Smooth muscle cell (in vitro differentiated cells): ENCODE data around the gene SLC2A13. TPM values are rescaled to one million over a fixed set of nuclear protein-coding genes. Genes with fewer than 3 reads are reported as not detected.

Source experiments
- DNase-seq: peaks from one replicate; lab custom pipeline; 2025; ENCODE audit not compliant: unreplicated experiment; lab: John Stamatoyannopoulos, UW
- H2AFZ ChIP-seq: fragments of 200-600 bp; sonication (generic); 2 replicates; pipeline ENCODE4 v1.6.0; 2016; ENCODE audit warnings: antibody characterized with exemption, low read depth, mild to moderate bottlenecking
- H3F3A ChIP-seq: fragments of 200-600 bp; sonication (generic); 2 replicates; pipeline ENCODE4 v1.6.0; 2017; ENCODE audit warnings: antibody characterized with exemption, low read depth
- H3K27ac ChIP-seq: fragments of 200-600 bp; sonication (generic); 2 replicates; pipeline ENCODE4 v1.5.1; 2016; ENCODE audit warnings: low read depth, mild to moderate bottlenecking
- H3K27me3 ChIP-seq: fragments of 200-600 bp; sonication (generic); 2 replicates; pipeline ENCODE4 v1.6.1; 2016; ENCODE audit warnings: low read depth, mild to moderate bottlenecking
- H3K36me3 ChIP-seq: fragments of 200-600 bp; sonication (generic); 2 replicates; pipeline ENCODE4 v1.5.1; 2016; ENCODE audit warnings: low read depth
- H3K4me1 ChIP-seq: fragments of 200-600 bp; sonication (generic); 2 replicates; pipeline ENCODE4 v1.5.1; 2016; ENCODE audit warnings: low read depth
- H3K4me2 ChIP-seq: fragments of 200-600 bp; sonication (generic); 2 replicates; pipeline ENCODE4 v1.6.0; 2016; ENCODE audit warnings: mild to moderate bottlenecking
- H3K4me3 ChIP-seq: fragments of 200-600 bp; sonication (generic); 2 replicates; pipeline ENCODE4 v1.5.1; 2016; ENCODE audit warnings: mild to moderate bottlenecking
- H3K79me2 ChIP-seq: fragments of 200-600 bp; sonication (generic); 2 replicates; pipeline ENCODE4 v1.6.0; 2016; ENCODE audit warnings: low read depth, mild to moderate bottlenecking
- H3K9ac ChIP-seq: fragments of 200-600 bp; sonication (generic); 2 replicates; pipeline ENCODE4 v1.6.0; 2016; ENCODE audit warnings: low read depth
- H3K9me3 ChIP-seq: fragments of 200-600 bp; sonication (generic); replicated peaks from 2 replicates; pipeline ENCODE4 v1.5.1; 2016; ENCODE audit warnings: low read depth
- H4K20me1 ChIP-seq: fragments of 200-600 bp; sonication (generic); 2 replicates; pipeline ENCODE4 v1.6.0; 2016; ENCODE audit warnings: low read depth
- CTCF ChIP-seq: fragments of 200-600 bp; sonication (generic); IDR thresholded peaks from 2 replicates; pipeline ENCODE4 v1.5.1; 2017; ENCODE audit warnings: borderline replicate concordance, mild to moderate bottlenecking, antibody characterized with exemption; ENCODE audit not compliant: insufficient read depth, poor library complexity, severe bottlenecking
- WGBS: methylation state at CpG from one replicate; pipeline ENCODE4 v1.1.7; 2016; ENCODE audit warnings: low lambda C conversion rate; 5-methylcytosine and 5-hydroxymethylcytosine counted together
- polyA plus RNA-seq: library from polyadenylated mRNA; unstranded; fragments of >200 nt; fragmentation: Nextera tagmentation; extraction: Ambion mirVana; gene quantifications from 2 replicates; pipeline ENCODE4 v1.2.1, GENCODE V29; 2016
- total RNA-seq: library from RNA; depleted of rRNA; stranded (reverse); fragments of >200 nt; gene quantifications from 2 replicates; pipeline ENCODE4 v1.2.3, GENCODE V29; 2014

The SLC2A13 gene
- total and polyA plus RNA-seq, 2 experiments from 2014 or later = 9.6 to 27.4 TPM

- Histone ChIP-seq H3F3A (no peaks in the 10 kb centered on the region), H3K36me3 (no peaks in the 10 kb centered on the region), H3K9ac (no peak overlapping the region), H4K20me1 (no peaks in the 10 kb centered on the region), H3K27ac (no peak overlapping the region), H3K4me1 (no peaks in the 10 kb centered on the region), H2AFZ (no peak overlapping the region), H3K9me3 (no peaks in the 10 kb centered on the region), H3K27me3 (no peaks in the 10 kb centered on the region), H3K4me2 (no peak overlapping the region), H3K4me3 (no peak overlapping the region), H3K79me2 (no peaks in the 10 kb centered on the region)
- no peak for TF ChIP-seq CTCF
- WGBS = 79% methylated on average over 3 of the region's 3 CpGs
- DNase-seq = no peak
These were observed 219.8 kb downstream of the SLC2A13 start for GRCh38 chr12:39886106-39886505.

GRCh38 chr12:39884616-39885125 is 221.2 kb downstream of the SLC2A13 start:
- H3K79me2 ChIP-seq = no peaks in the 10 kb centered on the region
- no peak for DNase-seq
- no peaks in the 10 kb centered on the region for H3K27me3 ChIP-seq
- no peak overlapping the region for H3K27ac ChIP-seq
- no peaks in the 10 kb centered on the region for H3K36me3 ChIP-seq
- no peaks in the 10 kb centered on the region for H3K4me1 ChIP-seq
- H2AFZ ChIP-seq = no peak overlapping the region
- H3K4me3 ChIP-seq = no peak overlapping the region
- H3K9ac ChIP-seq = no peak overlapping the region
- H3K4me2 ChIP-seq = no peak overlapping the region
- no peaks in the 10 kb centered on the region for H3K9me3 ChIP-seq
- 89% methylated on average over 2 of the region's 2 CpGs for WGBS
- H3F3A ChIP-seq = no peaks in the 10 kb centered on the region
- no peaks in the 10 kb centered on the region for H4K20me1 ChIP-seq
- no peak for TF ChIP-seq CTCF

- Histone ChIP-seq H3K27ac (no peak overlapping the region), H2AFZ (no peak overlapping the region), H3K4me2 (no peak overlapping the region), H3K9me3 (no peaks in the 10 kb centered on the region), H3K27me3 (no peaks in the 10 kb centered on the region), H4K20me1 (no peaks in the 10 kb centered on the region), H3K4me1 (no peaks in the 10 kb centered on the region), H3K79me2 (no peaks in the 10 kb centered on the region), H3K36me3 (no peaks in the 10 kb centered on the region), H3F3A (no peaks in the 10 kb centered on the region), H3K9ac (no peak overlapping the region), H3K4me3 (no peak overlapping the region)
- 81% methylated on average over 2 of the region's 2 CpGs for WGBS
- DNase-seq = no peak
- TF ChIP-seq CTCF = no peak
These were observed 222.5 kb downstream of the SLC2A13 start for GRCh38 chr12:39883411-39883810.

GRCh38 chr12:39878753-39879152 is 227.1 kb downstream of the SLC2A13 start:
- H3F3A ChIP-seq = no peaks in the 10 kb centered on the region
- H3K27me3 ChIP-seq = no peaks in the 10 kb centered on the region
- H2AFZ ChIP-seq = no peak overlapping the region
- H4K20me1 ChIP-seq = no peaks in the 10 kb centered on the region
- no peaks in the 10 kb centered on the region for H3K79me2 ChIP-seq
- DNase-seq = no peak
- no peak overlapping the region for H3K27ac ChIP-seq
- H3K9me3 ChIP-seq = no peaks in the 10 kb centered on the region
- no peaks in the 10 kb centered on the region for H3K36me3 ChIP-seq
- H3K4me2 ChIP-seq = no peak overlapping the region
- no peak overlapping the region for H3K9ac ChIP-seq
- no peak for TF ChIP-seq CTCF
- no peaks in the 10 kb centered on the region for H3K4me1 ChIP-seq
- H3K4me3 ChIP-seq = no peak overlapping the region
